T-cell (primary cell): ENCODE measurements around the gene COPZ1. TPM values are rescaled to one million over a fixed set of nuclear protein-coding genes. Genes with fewer than 3 reads are reported as not detected.

ENCODE experiments used
- ATAC-seq, 4 experiments: fragments of 200-7000 bp in 3 of 4; fragments of 150-1000 bp in 1 of 4; cut with Tn5 transposase; replicated peaks in 1 of 4; 1 replicate in 3 of 4; 2 replicates in 1 of 4; pipeline ENCODE4 v1.10.0; 2021; ENCODE audit warnings: moderate library complexity in 3 of 4, mild to moderate bottlenecking in 2 of 4, moderate number of reproducible peaks in 1 of 4
- CTCF ChIA-PET, 2 donors: fragments of 300-600 bp; sonication (Branson Sonifier 250); formaldehyde crosslinking; loops; one replicate each; lab custom pipeline; 2022; ENCODE audit warnings: antibody characterized with exemption in 2 of 2; lab: Charles Lee
- POLR2A ChIA-PET, 2 donors: fragments of 300-600 bp; sonication (Branson Sonifier 250); formaldehyde crosslinking; loops; one replicate each; lab custom pipeline; 2022; ENCODE audit warnings: antibody characterized with exemption in 2 of 2; lab: Charles Lee
- DNase-seq, 35 experiments: peaks; one replicate each; pipeline versions ENCODE4 v3.0.0 to v3.0.0-alpha.2; 2013 to 2023
- H3K27ac ChIP-seq: one replicate; pipeline ENCODE4 v1.5.1; 2013; ENCODE audit warnings: low read length
- H3K27me3 ChIP-seq, 2 experiments: replicated peaks in 1 of 2; 1 replicate in 1 of 2; 2 replicates in 1 of 2; pipeline versions ENCODE4 v1.6.1 to v1.7.0; 2013; ENCODE audit warnings: low read length in 1 of 2, mixed read lengths in 1 of 2; ENCODE audit not compliant: control insufficient read depth in 2 of 2, insufficient read depth in 2 of 2; ENCODE audit errors: extremely low read depth in 1 of 2
- H3K36me3 ChIP-seq, 2 donors: 1 replicate in 1 of 2; 2 replicates in 1 of 2; pipeline versions ENCODE4 v1.6.1 to v1.7.0; 2013; ENCODE audit warnings: low read length in 1 of 2; ENCODE audit not compliant: control insufficient read depth in 2 of 2, insufficient read depth in 1 of 2; ENCODE audit errors: extremely low read depth in 1 of 2
- H3K4me1 ChIP-seq, 2 experiments: 1 replicate in 1 of 2; 2 replicates in 1 of 2; pipeline versions ENCODE4 v1.6.1 to v1.7.0; 2013; ENCODE audit warnings: low read length in 2 of 2, mixed read lengths in 1 of 2; ENCODE audit not compliant: insufficient read depth in 2 of 2, control insufficient read depth in 1 of 2; ENCODE audit errors: extremely low read depth in 1 of 2
- H3K4me3 ChIP-seq, 2 donors: 1 replicate in 1 of 2; 2 replicates in 1 of 2; pipeline versions ENCODE4 v1.5.1 to v1.7.0; 2013; ENCODE audit warnings: mild to moderate bottlenecking in 2 of 2, low read length in 1 of 2, moderate library complexity in 1 of 2; ENCODE audit not compliant: control insufficient read depth in 1 of 2; ENCODE audit errors: extremely low read depth in 1 of 2
- H3K9me3 ChIP-seq: 2 replicates; pipeline ENCODE4 v1.7.0; 2013
- H3K27ac Mint-ChIP-seq, 2 donors: one replicate each; pipeline ENCODE4 v1.8.0; 2020 to 2021; ENCODE audit warnings: mild to moderate bottlenecking in 2 of 2, mixed read lengths in 2 of 2
- H3K27me3 Mint-ChIP-seq, 2 donors: one replicate each; pipeline ENCODE4 v1.8.0; 2021 to 2022; ENCODE audit warnings: mixed read lengths in 2 of 2
- H3K36me3 Mint-ChIP-seq: one replicate; pipeline ENCODE4 v1.8.0; 2021; ENCODE audit warnings: mixed read lengths
- H3K4me1 Mint-ChIP-seq, 3 donors: one replicate each; pipeline ENCODE4 v1.8.0; 2020 to 2022; ENCODE audit warnings: mixed read lengths in 3 of 3, mild to moderate bottlenecking in 1 of 3
- H3K4me3 Mint-ChIP-seq, 3 donors: one replicate each; pipeline ENCODE4 v1.8.0; 2020 to 2022; ENCODE audit warnings: mild to moderate bottlenecking in 3 of 3, mixed read lengths in 3 of 3, moderate library complexity in 3 of 3
- H3K9me3 Mint-ChIP-seq, 3 donors: one replicate each; pipeline ENCODE4 v1.8.0; 2020 to 2022; ENCODE audit warnings: mixed read lengths in 3 of 3
- WGBS: methylation state at CpG from one replicate; pipeline ENCODE4 v1.1.5; 2013; ENCODE audit warnings: missing lambda C conversion rate; ENCODE audit not compliant: insufficient coverage; 5-methylcytosine and 5-hydroxymethylcytosine counted together
- total RNA-seq, 35 experiments: library from RNA in 6 of 35; stranded (reverse) in 6 of 35; fragments of 120-200 nt in 1 of 35; gene quantifications; one replicate each; pipeline versions ENCODE4 v1.2.1 to v1.2.4 and lab custom pipeline; 2013 to 2026

COPZ1 gene
- total RNA-seq, 5 donors from 2014 or later (not counting 1 experiment from before 2014, with no cell fraction given), result 60.4 to 81.3 (median 74.8) TPM

DNA sequence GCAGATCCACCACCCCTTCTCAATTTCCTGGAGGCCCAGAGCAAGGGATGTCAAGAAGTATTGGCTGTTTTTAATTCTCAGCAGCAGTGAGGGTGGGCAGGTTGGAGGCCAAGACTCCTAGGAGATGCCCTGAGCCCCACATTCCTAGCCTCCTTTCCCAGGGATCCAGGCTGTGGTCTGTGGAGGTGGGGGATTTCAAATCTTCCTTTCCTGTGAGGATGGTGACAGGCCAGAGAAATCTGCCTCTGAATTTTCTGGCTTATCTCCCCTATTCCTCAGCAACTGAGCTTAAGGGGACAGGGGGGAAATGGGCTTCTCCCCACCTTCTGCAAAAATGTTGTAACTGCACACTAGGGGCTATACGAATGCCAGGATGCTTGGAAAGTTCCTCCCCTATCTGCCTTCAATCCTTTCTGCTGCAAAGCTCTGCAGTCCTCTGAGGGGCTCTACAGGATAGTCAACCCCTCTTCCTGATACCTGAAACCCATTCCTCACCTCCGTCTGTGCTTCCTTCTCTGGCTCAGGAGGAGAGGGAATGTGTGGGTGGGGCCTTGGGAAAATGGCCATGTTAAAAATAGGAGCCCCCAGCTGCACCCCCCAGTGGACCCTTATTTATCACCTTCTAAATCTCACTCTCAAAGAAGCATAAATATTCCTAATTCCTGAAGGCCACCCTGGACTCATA is 32.7 kb downstream of the COPZ1 start:
- WGBS, result 100% methylated on average over 1 of the region's 2 CpGs
- Mint-ChIP-seq H3K27me3 (no peaks in the 10 kb centered on the region), H3K36me3 (no peaks in the 10 kb centered on the region), H3K9me3 (no peaks in the 10 kb centered on the region), H3K4me1 (peaks cover 4 to 13% (median 7%) of the 10 kb centered on the region in 3 donors), H3K27ac (peak overlapping the region in 1 of 2 donors; percentile 48), H3K4me3 (no peak overlapping the region)
- POLR2A ChIA-PET, result interaction anchor here in 1 of 2 donors (0.7 kb wide), 1 partner anchor 1090 kb away, joined by 4 read pairs; no protein-coding TSS in a partner anchor
- Histone ChIP-seq H3K9me3 (no peaks in the 10 kb centered on the region), H3K27ac (peak overlapping the region; percentile 77), H3K4me1 (peaks cover 6 to 22% of the 10 kb centered on the region in 2 experiments), H3K4me3 (peak overlapping the region; percentile 83 to 84), H3K36me3 (no peaks in the 10 kb centered on the region), H3K27me3 (no peaks in the 10 kb centered on the region)
- CTCF ChIA-PET, result interaction anchor here (0.6 to 3.1 kb wide), 5 partner anchors 11 to 106 kb away, joined by 3 to 21 read pairs (median 3); partner anchors contain the start of gene COPZ1 (in 2 of the 2)
- no peak for DNase-seq
- ATAC-seq, result no peak

DNA sequence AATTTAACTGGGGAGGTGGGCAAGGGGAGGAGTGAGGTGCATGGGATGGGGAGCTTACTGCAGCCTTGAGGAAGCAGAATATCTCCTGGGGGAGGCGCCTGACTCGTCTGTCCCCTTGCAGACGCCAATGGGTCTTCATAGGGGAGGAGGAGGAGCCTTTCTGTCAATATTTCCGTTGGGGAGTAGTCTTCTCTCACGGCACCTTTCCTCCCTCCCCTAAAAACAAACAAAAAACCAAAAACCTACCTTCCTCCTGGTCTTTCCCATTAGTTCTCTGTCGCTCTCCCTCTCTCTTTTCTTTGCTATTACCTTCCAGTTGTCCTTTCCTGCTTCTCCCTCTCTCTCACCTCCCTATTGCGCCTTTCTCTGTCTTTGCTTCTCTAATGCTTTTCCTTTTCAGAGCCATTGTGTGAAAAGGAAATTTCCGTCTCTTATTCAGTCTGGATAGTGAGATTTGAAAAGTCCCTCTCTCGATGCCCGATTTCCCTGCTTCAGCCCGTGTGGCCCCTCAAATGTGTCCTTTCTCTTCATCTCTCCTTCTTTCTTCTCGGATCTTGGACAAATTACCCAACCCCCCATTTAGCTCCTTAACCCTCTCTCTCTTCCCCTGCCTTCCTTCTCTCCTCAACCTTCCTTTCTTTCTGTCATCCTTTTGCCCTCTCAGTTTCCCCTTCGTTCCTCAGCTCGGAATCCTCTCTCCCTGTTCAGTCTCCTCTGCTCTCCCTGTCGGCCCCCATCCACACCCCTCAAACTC is 33.4 kb downstream of the COPZ1 start:
- Histone ChIP-seq H3K4me3 (peak overlapping the region; percentile 83 to 84), H3K9me3 (no peaks in the 10 kb centered on the region), H3K27ac (peak overlapping the region; percentile 77), H3K36me3 (no peaks in the 10 kb centered on the region), H3K27me3 (peaks cover 0 to 3% of the 10 kb centered on the region in 2 experiments), H3K4me1 (peaks cover 9 to 22% of the 10 kb centered on the region in 2 experiments)
- no peaks in the 10 kb centered on the region for H3K9me3 Mint-ChIP-seq
- peak in 3 of 35 experiments; percentile 17 to 67 (median 39) for DNase-seq
- ChIA-PET POLR2A (interaction anchor here (0.6 to 1.7 kb wide), 5 partner anchors 23 to 1091 kb away, joined by 4 to 16 read pairs (median 7); partner anchors contain the start of genes COPZ1 (in 2 of the 2), CBX5 (in 1 of the 2) and HNRNPA1 (in 1 of the 2)), CTCF (interaction anchor here (0.6 to 3.1 kb wide), 14 partner anchors 10 to 107 kb away, joined by 3 to 55 read pairs (median 6); partner anchors contain the start of genes COPZ1 (in 2 of the 2), CBX5 (in 1 of the 2) and HNRNPA1 (in 1 of the 2))
- ATAC-seq, result peak in 3 of 4 experiments; percentile 17 to 31 (median 23)
- H3K4me3 Mint-ChIP-seq, result no peak overlapping the region
- WGBS, result 2% methylated on average over 7 of the region's 15 CpGs
- peaks cover 4 to 13% (median 7%) of the 10 kb centered on the region in 3 donors for H3K4me1 Mint-ChIP-seq
- no peaks in the 10 kb centered on the region for H3K36me3 Mint-ChIP-seq
- H3K27ac Mint-ChIP-seq, result no peak overlapping the region
- no peaks in the 10 kb centered on the region for H3K27me3 Mint-ChIP-seq

GRCh38 chr12:54358945-54359761 is 34.2 kb downstream of the COPZ1 start:
- Mint-ChIP-seq H3K9me3 (no peaks in the 10 kb centered on the region), H3K4me3 (no peak overlapping the region), H3K27ac (no peak overlapping the region), H3K36me3 (no peaks in the 10 kb centered on the region), H3K4me1 (peaks cover 10 to 21% (median 14%) of the 10 kb centered on the region in 3 donors), H3K27me3 (no peaks in the 10 kb centered on the region)
- Histone ChIP-seq H3K27ac (peak overlapping the region; percentile 77), H3K9me3 (no peaks in the 10 kb centered on the region), H3K4me1 (peaks cover 15 to 29% of the 10 kb centered on the region in 2 experiments), H3K27me3 (peaks cover 0 to 3% of the 10 kb centered on the region in 2 experiments), H3K4me3 (peak overlapping the region; percentile 83 to 84), H3K36me3 (no peaks in the 10 kb centered on the region)
- ATAC-seq (peak; percentile 95 to 96 (median 95)), DNase-seq (peak; percentile 77 to 98 (median 94))
- CTCF ChIA-PET, result interaction anchor here (0.6 to 3.1 kb wide), 16 partner anchors 9 to 107 kb away, joined by 3 to 55 read pairs (median 6); partner anchors contain the start of genes CBX5 (in 1 of the 2), COPZ1 (in 1 of the 2) and HNRNPA1 (in 1 of the 2)
- WGBS, result 0% methylated on average over 23 of the region's 40 CpGs
- POLR2A ChIA-PET, result interaction anchor here (0.6 to 1.7 kb wide), 5 partner anchors 9 to 79 kb away, joined by 4 to 16 read pairs (median 7); partner anchors contain the start of genes COPZ1 (in 2 of the 2), CBX5 (in 1 of the 2) and HNRNPA1 (in 1 of the 2)

GRCh38 chr12:54359762-54360351 is 34.9 kb downstream of the COPZ1 start:
- Mint-ChIP-seq H3K36me3 (no peaks in the 10 kb centered on the region), H3K27me3 (no peaks in the 10 kb centered on the region), H3K4me1 (peaks cover 17 to 28% (median 21%) of the 10 kb centered on the region in 3 donors), H3K9me3 (no peaks in the 10 kb centered on the region), H3K4me3 (no peak overlapping the region), H3K27ac (peak overlapping the region in 1 of 2 donors; percentile 39)
- no CpG with 5 or more reads among the region's 9 CpGs for WGBS
- Histone ChIP-seq H3K4me1 (peaks cover 18 to 34% of the 10 kb centered on the region in 2 experiments), H3K27ac (peak overlapping the region; percentile 77), H3K4me3 (peak overlapping the region; percentile 48 to 84), H3K27me3 (peaks cover 0 to 3% of the 10 kb centered on the region in 2 experiments), H3K36me3 (no peaks in the 10 kb centered on the region), H3K9me3 (no peaks in the 10 kb centered on the region)
- CTCF ChIA-PET, result interaction anchor here (0.6 to 3.1 kb wide), 15 partner anchors 9 to 108 kb away, joined by 3 to 55 read pairs (median 6); partner anchors contain the start of genes COPZ1 (in 2 of the 2), CBX5 (in 1 of the 2) and HNRNPA1 (in 1 of the 2)
- ATAC-seq, result no peak
- POLR2A ChIA-PET, result interaction anchor here (1.0 to 1.7 kb wide), 3 partner anchors 9 to 79 kb away, joined by 5 to 16 read pairs (median 15); partner anchors contain the start of genes CBX5 (in 1 of the 2), COPZ1 (in 1 of the 2) and HNRNPA1 (in 1 of the 2)
- no peak for DNase-seq

DNA sequence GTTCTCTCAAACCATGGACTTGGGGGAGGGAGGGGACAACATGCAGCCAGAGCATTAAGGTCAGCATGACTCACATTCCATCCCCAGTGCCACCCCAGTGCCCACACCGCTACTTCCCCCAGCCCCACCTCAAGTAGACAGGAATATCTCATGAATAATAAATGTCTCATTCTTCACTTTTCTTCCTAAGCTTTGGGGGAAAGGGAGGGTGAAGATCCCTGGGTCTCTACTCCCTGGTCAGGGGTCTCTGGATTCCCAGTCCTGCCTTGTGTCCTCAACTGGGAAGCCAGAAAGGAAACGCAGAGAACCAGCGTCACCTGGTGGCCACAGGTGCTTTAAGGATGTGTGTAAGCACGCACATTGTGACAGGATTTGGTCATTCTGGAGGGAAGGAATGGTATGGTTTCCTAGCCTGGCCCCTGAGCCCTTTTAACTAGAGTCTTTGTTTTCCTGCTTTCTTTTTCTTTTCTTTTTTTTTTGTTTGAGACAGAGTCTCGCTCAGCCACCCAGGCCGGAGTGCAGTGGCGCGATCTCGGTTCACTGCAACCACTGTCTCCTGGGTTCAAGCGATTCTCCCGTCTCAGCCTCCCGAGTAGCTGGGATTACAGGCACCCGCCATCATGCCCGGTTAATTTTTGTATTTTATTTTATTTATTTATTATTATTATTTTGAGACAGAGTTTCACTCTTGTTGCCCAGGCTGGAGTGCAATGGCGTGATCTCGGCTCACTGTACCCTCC is 36.0 kb downstream of the COPZ1 start:
- Mint-ChIP-seq H3K4me1 (peaks cover 18 to 29% (median 22%) of the 10 kb centered on the region in 3 donors), H3K27ac (peak overlapping the region; percentile 39 to 77), H3K27me3 (no peaks in the 10 kb centered on the region), H3K36me3 (no peaks in the 10 kb centered on the region), H3K4me3 (peak overlapping the region; percentile 26 to 43 (median 31)), H3K9me3 (no peaks in the 10 kb centered on the region)
- H3K36me3 ChIP-seq, result no peaks in the 10 kb centered on the region
- H3K4me3 ChIP-seq, result no peak overlapping the region
- DNase-seq (peak in 18 of 35 experiments; percentile 24 to 71 (median 46)), ATAC-seq (no peak)
- H3K27ac ChIP-seq, result no peak overlapping the region
- H3K4me1 ChIP-seq, result peaks cover 18 to 34% of the 10 kb centered on the region in 2 experiments
- WGBS, result 40% methylated on average over 1 of the region's 16 CpGs
- ChIA-PET POLR2A (interaction anchor here in 1 of 2 donors (0.6 kb wide), 1 partner anchor 869 kb away, joined by 3 read pairs; no protein-coding TSS in a partner anchor), CTCF (interaction anchor here (0.6 to 2.6 kb wide), 7 partner anchors 10 to 109 kb away, joined by 3 to 55 read pairs (median 4); partner anchors contain the start of gene COPZ1 (in 1 of the 2))
- H3K27me3 ChIP-seq, result peaks cover 0 to 3% of the 10 kb centered on the region in 2 experiments
- H3K9me3 ChIP-seq, result no peaks in the 10 kb centered on the region
